ENCODE results near the gene FTSJ3.
A peak's percentile ranks its signal among the peaks of the same experiment; 100 is the strongest.

Gene FTSJ3

DNA sequence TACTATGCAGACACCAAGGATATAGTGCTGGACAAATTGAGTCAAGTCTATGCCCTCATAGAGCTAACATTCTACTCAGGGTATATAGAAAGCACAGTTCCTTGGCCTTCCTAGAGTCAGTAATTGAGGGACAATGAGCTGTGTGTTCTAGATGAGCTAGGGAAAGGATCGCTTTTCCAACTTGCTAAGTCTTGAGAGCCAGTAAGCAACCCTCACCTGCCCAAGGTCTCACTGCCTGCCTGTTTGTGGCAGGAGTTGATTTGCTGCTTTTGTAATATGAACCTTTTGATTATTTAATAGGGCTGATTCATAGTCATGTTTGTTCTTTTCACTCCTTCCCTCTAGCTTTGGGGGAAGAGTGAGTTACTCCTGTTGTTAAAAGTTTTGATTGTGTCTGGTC is 47.0 kb downstream of the FTSJ3 start:
- peaks cover 53 to 86% of the 10 kb centered on the region in 2 experiments for H3K36me3 ChIP-seq (ENCODE audit: control insufficient read depth in 2 of 2, insufficient read depth in 1 of 2, low read length in 2 of 2)
- POLR2A ChIA-PET: interaction anchor here (0.5 to 0.6 kb wide), 3 partner anchors 30 to 159 kb away, joined by 3 to 4 read pairs (median 3); partner anchors contain the start of gene MAP3K3
- H3K9me3 ChIP-seq (ENCODE audit: control insufficient read depth, insufficient read depth, low read depth, low read length): no peaks in the 10 kb centered on the region
- TF ChIP-seq, protein P1, sequence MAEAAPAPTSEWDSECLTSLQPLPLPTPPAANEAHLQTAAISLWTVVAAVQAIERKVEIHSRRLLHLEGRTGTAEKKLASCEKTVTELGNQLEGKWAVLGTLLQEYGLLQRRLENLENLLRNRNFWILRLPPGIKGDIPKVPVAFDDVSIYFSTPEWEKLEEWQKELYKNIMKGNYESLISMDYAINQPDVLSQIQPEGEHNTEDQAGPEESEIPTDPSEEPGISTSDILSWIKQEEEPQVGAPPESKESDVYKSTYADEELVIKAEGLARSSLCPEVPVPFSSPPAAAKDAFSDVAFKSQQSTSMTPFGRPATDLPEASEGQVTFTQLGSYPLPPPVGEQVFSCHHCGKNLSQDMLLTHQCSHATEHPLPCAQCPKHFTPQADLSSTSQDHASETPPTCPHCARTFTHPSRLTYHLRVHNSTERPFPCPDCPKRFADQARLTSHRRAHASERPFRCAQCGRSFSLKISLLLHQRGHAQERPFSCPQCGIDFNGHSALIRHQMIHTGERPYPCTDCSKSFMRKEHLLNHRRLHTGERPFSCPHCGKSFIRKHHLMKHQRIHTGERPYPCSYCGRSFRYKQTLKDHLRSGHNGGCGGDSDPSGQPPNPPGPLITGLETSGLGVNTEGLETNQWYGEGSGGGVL (tag by site-specific recombination; IDR thresholded peaks at IDR 0.05): peak; percentile 48
- TF ChIP-seq ZNF394 (tag by site-specific recombination; IDR thresholded peaks at IDR 0.05; ENCODE audit: borderline replicate concordance) (no peak), ZNF629 (tag by site-specific recombination; IDR thresholded peaks at IDR 0.05) (0 out of 2 replicates have a peak, but pooled peaks have one; percentile 32), ZNF391 (tag by site-specific recombination; IDR thresholded peaks at IDR 0.05; ENCODE audit: borderline replicate concordance, low read depth) (no peak), SALL2 (tag by site-specific recombination; IDR thresholded peaks at IDR 0.05; ENCODE audit: borderline replicate concordance) (no peak), ZNF10 (tag by site-specific recombination; IDR thresholded peaks at IDR 0.05) (peak; percentile 92), ZNF354C (tag by site-specific recombination; IDR thresholded peaks at IDR 0.05; ENCODE audit: borderline replicate concordance, low read depth) (no peak), ZBTB48 (tag by site-specific recombination; IDR thresholded peaks at IDR 0.05) (peak; percentile 42; the same call in 1 of the 2 replicates), ZNF311 (tag by site-specific recombination; IDR thresholded peaks at IDR 0.05; ENCODE audit: borderline replicate concordance) (no peak), SP7 (tag by site-specific recombination; IDR thresholded peaks at IDR 0.05) (peak; percentile 43; the same call in 1 of the 2 replicates), ZBTB17 (tag by site-specific recombination; IDR thresholded peaks at IDR 0.05) (0 out of 2 replicates have a peak, but pooled peaks have one; percentile 40), PBX3 (CRISPR knock-in tag; IDR thresholded peaks at IDR 0.05) (no peak), MYNN (tag by site-specific recombination; IDR thresholded peaks at IDR 0.05; ENCODE audit: borderline replicate concordance) (no peak), ZNF624 (tag by site-specific recombination; IDR thresholded peaks at IDR 0.05) (no peak), PRDM1 (tag by site-specific recombination; IDR thresholded peaks at IDR 0.05) (peak; percentile 85), ZXDB (tag by site-specific recombination; IDR thresholded peaks at IDR 0.05) (no peak), ZNF670 (tag by site-specific recombination; IDR thresholded peaks at IDR 0.05; ENCODE audit: low read depth) (no peak), ZNF529 (tag by site-specific recombination; IDR thresholded peaks at IDR 0.05; ENCODE audit: insufficient replicate concordance) (no peak), ZNF610 (tag by site-specific recombination; IDR thresholded peaks at IDR 0.05; ENCODE audit: borderline replicate concordance) (no peak), FEZF1 (tag by site-specific recombination; IDR thresholded peaks at IDR 0.05) (peak; percentile 78), ZNF423 (tag by site-specific recombination; IDR thresholded peaks at IDR 0.05) (no peak), KLF10 (tag by site-specific recombination; IDR thresholded peaks at IDR 0.05) (no peak), ZNF214 (tag by site-specific recombination; IDR thresholded peaks at IDR 0.05; ENCODE audit: borderline replicate concordance) (no peak), ZEB2 (tag by site-specific recombination; IDR thresholded peaks at IDR 0.05) (peak; percentile 58), ZNF707 (tag by site-specific recombination; IDR thresholded peaks at IDR 0.05) (no peak), GLI4 (tag by site-specific recombination; IDR thresholded peaks at IDR 0.05) (no peak), WT1 (tag by site-specific recombination; IDR thresholded peaks at IDR 0.05) (peak; percentile 77), ZNF777 (tag by site-specific recombination; IDR thresholded peaks at IDR 0.05; ENCODE audit: borderline replicate concordance) (no peak), MEIS1 (CRISPR knock-in tag; IDR thresholded peaks at IDR 0.05; ENCODE audit: borderline replicate concordance) (no peak), OSR2 (tag by site-specific recombination; IDR thresholded peaks at IDR 0.05) (0 out of 2 replicates have a peak, but pooled peaks have one; percentile 11), ZNF701 (tag by site-specific recombination; IDR thresholded peaks at IDR 0.05) (no peak), ZNF23 (tag by site-specific recombination; IDR thresholded peaks at IDR 0.05; ENCODE audit: borderline replicate concordance) (no peak), ZNF366 (tag by site-specific recombination; conservative IDR thresholded peaks at IDR 0.05) (no peak)
- TF ChIP-seq, protein P2, sequence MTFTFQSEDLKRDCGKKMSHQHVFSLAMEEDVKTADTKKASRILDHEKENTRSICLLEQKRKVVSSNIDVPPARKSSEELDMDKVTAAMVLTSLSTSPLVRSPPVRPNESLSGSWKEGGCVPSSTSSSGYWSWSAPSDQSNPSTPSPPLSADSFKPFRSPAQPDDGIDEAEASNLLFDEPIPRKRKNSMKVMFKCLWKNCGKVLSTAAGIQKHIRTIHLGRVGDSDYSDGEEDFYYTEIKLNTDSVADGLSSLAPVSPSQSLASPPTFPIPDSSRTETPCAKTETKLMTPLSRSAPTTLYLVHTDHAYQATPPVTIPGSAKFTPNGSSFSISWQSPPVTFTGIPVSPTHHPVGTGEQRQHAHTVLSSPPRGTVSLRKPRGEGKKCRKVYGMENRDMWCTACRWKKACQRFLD (tag by site-specific recombination; IDR thresholded peaks at IDR 0.05): no peak
- TF ChIP-seq, protein P3, sequence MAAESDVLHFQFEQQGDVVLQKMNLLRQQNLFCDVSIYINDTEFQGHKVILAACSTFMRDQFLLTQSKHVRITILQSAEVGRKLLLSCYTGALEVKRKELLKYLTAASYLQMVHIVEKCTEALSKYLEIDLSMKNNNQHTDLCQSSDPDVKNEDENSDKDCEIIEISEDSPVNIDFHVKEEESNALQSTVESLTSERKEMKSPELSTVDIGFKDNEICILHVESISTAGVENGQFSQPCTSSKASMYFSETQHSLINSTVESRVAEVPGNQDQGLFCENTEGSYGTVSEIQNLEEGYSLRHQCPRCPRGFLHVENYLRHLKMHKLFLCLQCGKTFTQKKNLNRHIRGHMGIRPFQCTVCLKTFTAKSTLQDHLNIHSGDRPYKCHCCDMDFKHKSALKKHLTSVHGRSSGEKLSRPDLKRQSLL (tag by site-specific recombination; IDR thresholded peaks at IDR 0.05): 0 out of 2 replicates have a peak, but pooled peaks have one; percentile 56
- no peak overlapping the region for H3K4me3 ChIP-seq (ENCODE audit: low read depth, low read length)
- CTCF ChIA-PET: interaction anchor here (0.5 to 1.0 kb wide), 2 partner anchors 54 to 104 kb away, joined by 3 read pairs; no protein-coding TSS in a partner anchor
- no peak overlapping the region for H3K27ac ChIP-seq (ENCODE audit: extremely low read depth, low read depth, low read length)
- H3K4me1 ChIP-seq (ENCODE audit: control insufficient read depth, insufficient read depth, low read length): peaks cover 3% of the 10 kb centered on the region

Measured in HEK293 (cell line).